ENCODE results near the gene ZIC2. TPM values are rescaled to one million over a fixed set of nuclear protein-coding genes. Genes with fewer than 3 reads are reported as not detected.

ZIC2 gene
- total and polyA plus RNA-seq, 2 donors (not counting 1 experiment from before 2014, with no cell fraction given), result not detected

- Histone ChIP-seq H3K4me2 (ENCODE audit: extremely low read depth, insufficient read depth, low read length) (no peak overlapping the region), H2AFZ (ENCODE audit: low read length) (no peak overlapping the region), H3K9ac (ENCODE audit: insufficient read depth, low read length) (no peak overlapping the region), H3K36me3 (ENCODE audit: control insufficient read depth, insufficient read depth, low read length) (no peaks in the 10 kb centered on the region), H3K27ac (ENCODE audit: insufficient read depth, low read length) (no peak overlapping the region), H3K79me2 (ENCODE audit: control insufficient read depth, insufficient read depth, low read length) (no peaks in the 10 kb centered on the region), H4K20me1 (ENCODE audit: control insufficient read depth, extremely low read depth, insufficient read depth, low read length) (no peaks in the 10 kb centered on the region), H3K27me3 (ENCODE audit: control insufficient read depth, insufficient read depth, low read length) (peaks cover 74% of the 10 kb centered on the region), H3K4me3 (replicated peaks in 1 of 4; ENCODE audit: control extremely low read depth in 1 of 4, insufficient read depth in 1 of 4, low read depth in 3 of 4, low read length in 4 of 4) (no peak overlapping the region), H3K4me1 (ENCODE audit: control insufficient read depth, extremely low read depth, insufficient read depth, low read length) (no peaks in the 10 kb centered on the region), H3K9me3 (ENCODE audit: control insufficient read depth, insufficient read depth, low read depth, low read length) (no peaks in the 10 kb centered on the region)
- TF ChIP-seq EZH2 (IDR thresholded peaks at IDR 0.05; ENCODE audit: low read length, missing control alignments) (peak; percentile 100), CTCF (conservative IDR thresholded peaks at IDR 0.05 in 1 of 2, IDR thresholded peaks at IDR 0.05 in 1 of 2; ENCODE audit: low read depth in 1 of 2, low read length in 2 of 2) (no peak)
- DNase-seq (ENCODE audit: low read depth in 2 of 2), result no peak
Measured at GRCh38 chr13:99984461-99985240, 3.1 kb downstream of the ZIC2 start.

- Histone ChIP-seq H3K9me3 (ENCODE audit: control insufficient read depth, insufficient read depth, low read depth, low read length) (no peaks in the 10 kb centered on the region), H3K9ac (ENCODE audit: insufficient read depth, low read length) (no peak overlapping the region), H2AFZ (ENCODE audit: low read length) (no peak overlapping the region), H3K36me3 (ENCODE audit: control insufficient read depth, insufficient read depth, low read length) (no peaks in the 10 kb centered on the region), H3K4me1 (ENCODE audit: control insufficient read depth, extremely low read depth, insufficient read depth, low read length) (no peaks in the 10 kb centered on the region), H3K27ac (ENCODE audit: insufficient read depth, low read length) (no peak overlapping the region), H3K27me3 (ENCODE audit: control insufficient read depth, insufficient read depth, low read length) (peaks cover 77% of the 10 kb centered on the region), H3K4me2 (ENCODE audit: extremely low read depth, insufficient read depth, low read length) (no peak overlapping the region), H4K20me1 (ENCODE audit: control insufficient read depth, extremely low read depth, insufficient read depth, low read length) (no peaks in the 10 kb centered on the region), H3K79me2 (ENCODE audit: control insufficient read depth, insufficient read depth, low read length) (no peaks in the 10 kb centered on the region), H3K4me3 (replicated peaks in 1 of 4; ENCODE audit: control extremely low read depth in 1 of 4, insufficient read depth in 1 of 4, low read depth in 3 of 4, low read length in 4 of 4) (no peak overlapping the region)
- DNase-seq (ENCODE audit: low read depth in 2 of 2), result no peak
- TF ChIP-seq EZH2 (IDR thresholded peaks at IDR 0.05; ENCODE audit: low read length, missing control alignments), result no peak
- TF ChIP-seq CTCF (conservative IDR thresholded peaks at IDR 0.05 in 1 of 2, IDR thresholded peaks at IDR 0.05 in 1 of 2; ENCODE audit: low read depth in 1 of 2, low read length in 2 of 2), result no peak
Measured at GRCh38 chr13:99985241-99985874, 3.8 kb downstream of the ZIC2 start.

- TF ChIP-seq CTCF (conservative IDR thresholded peaks at IDR 0.05 in 1 of 2, IDR thresholded peaks at IDR 0.05 in 1 of 2; ENCODE audit: low read depth in 1 of 2, low read length in 2 of 2) (no peak), EZH2 (IDR thresholded peaks at IDR 0.05; ENCODE audit: low read length, missing control alignments) (peak; percentile 78)
- H3K79me2 ChIP-seq (ENCODE audit: control insufficient read depth, insufficient read depth, low read length), result no peaks in the 10 kb centered on the region
Measured at GRCh38 chr13:99985886-99986527, 4.4 kb downstream of the ZIC2 start.

More at GRCh38 chr13:99985886-99986527, 4.4 kb downstream of the ZIC2 start:
- no peak for DNase-seq (ENCODE audit: low read depth in 2 of 2)
- Histone ChIP-seq H3K9ac (ENCODE audit: insufficient read depth, low read length) (no peak overlapping the region), H2AFZ (ENCODE audit: low read length) (no peak overlapping the region), H3K27me3 (ENCODE audit: control insufficient read depth, insufficient read depth, low read length) (peaks cover 84% of the 10 kb centered on the region), H4K20me1 (ENCODE audit: control insufficient read depth, extremely low read depth, insufficient read depth, low read length) (no peaks in the 10 kb centered on the region), H3K4me3 (replicated peaks in 1 of 4; ENCODE audit: control extremely low read depth in 1 of 4, insufficient read depth in 1 of 4, low read depth in 3 of 4, low read length in 4 of 4) (no peak overlapping the region), H3K4me1 (ENCODE audit: control insufficient read depth, extremely low read depth, insufficient read depth, low read length) (no peaks in the 10 kb centered on the region), H3K36me3 (ENCODE audit: control insufficient read depth, insufficient read depth, low read length) (no peaks in the 10 kb centered on the region), H3K9me3 (ENCODE audit: control insufficient read depth, insufficient read depth, low read depth, low read length) (no peaks in the 10 kb centered on the region), H3K4me2 (ENCODE audit: extremely low read depth, insufficient read depth, low read length) (no peak overlapping the region), H3K27ac (ENCODE audit: insufficient read depth, low read length) (no peak overlapping the region)

All from fibroblast of lung (primary cell).